Fibroblast of pulmonary artery (primary cell): Measurements from ENCODE around the gene ARHGEF40.

Experiments used
- DNase-seq: peaks from one replicate; pipeline ENCODE4 v3.0.0-alpha.2; 2010; ENCODE audit warnings: low read depth
- H3K4me3 ChIP-seq: replicated peaks from 2 replicates; pipeline ENCODE4 v1.5.1; 2011; ENCODE audit warnings: low read depth, mild to moderate bottlenecking, control low read depth, low read length, moderate library complexity
- TF ChIP-seq, protein P1 (sequence below): IDR thresholded peaks from 2 replicates; pipeline ENCODE4 v1.5.1; 2011; ENCODE audit warnings: mild to moderate bottlenecking, control low read depth, low read length, inconsistent platforms; ENCODE audit errors: missing control alignments

ARHGEF40 gene

DNA sequence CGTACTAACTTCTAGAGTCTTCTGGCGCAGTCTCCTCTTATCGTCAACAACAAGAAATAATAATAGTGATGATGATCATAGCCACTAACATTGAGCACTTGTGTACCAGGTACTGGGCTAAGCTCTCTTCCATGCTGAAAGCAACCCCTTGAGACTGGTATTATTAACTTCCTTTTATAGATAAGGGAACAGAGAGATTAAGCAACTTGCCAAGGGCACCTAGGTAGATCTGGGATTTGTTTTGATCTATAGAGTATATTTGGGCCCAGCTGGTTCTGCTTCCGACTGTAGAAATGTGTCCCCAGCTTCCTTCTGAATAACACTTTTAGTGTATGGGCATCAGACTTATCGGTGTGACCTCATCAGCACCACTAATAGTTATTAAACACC is 29.5 kb downstream of the ARHGEF40 start:
- H3K4me3 ChIP-seq, result no peak overlapping the region
- TF ChIP-seq, protein P1, sequence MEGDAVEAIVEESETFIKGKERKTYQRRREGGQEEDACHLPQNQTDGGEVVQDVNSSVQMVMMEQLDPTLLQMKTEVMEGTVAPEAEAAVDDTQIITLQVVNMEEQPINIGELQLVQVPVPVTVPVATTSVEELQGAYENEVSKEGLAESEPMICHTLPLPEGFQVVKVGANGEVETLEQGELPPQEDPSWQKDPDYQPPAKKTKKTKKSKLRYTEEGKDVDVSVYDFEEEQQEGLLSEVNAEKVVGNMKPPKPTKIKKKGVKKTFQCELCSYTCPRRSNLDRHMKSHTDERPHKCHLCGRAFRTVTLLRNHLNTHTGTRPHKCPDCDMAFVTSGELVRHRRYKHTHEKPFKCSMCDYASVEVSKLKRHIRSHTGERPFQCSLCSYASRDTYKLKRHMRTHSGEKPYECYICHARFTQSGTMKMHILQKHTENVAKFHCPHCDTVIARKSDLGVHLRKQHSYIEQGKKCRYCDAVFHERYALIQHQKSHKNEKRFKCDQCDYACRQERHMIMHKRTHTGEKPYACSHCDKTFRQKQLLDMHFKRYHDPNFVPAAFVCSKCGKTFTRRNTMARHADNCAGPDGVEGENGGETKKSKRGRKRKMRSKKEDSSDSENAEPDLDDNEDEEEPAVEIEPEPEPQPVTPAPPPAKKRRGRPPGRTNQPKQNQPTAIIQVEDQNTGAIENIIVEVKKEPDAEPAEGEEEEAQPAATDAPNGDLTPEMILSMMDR, result no peak
- no peak for DNase-seq

DNA sequence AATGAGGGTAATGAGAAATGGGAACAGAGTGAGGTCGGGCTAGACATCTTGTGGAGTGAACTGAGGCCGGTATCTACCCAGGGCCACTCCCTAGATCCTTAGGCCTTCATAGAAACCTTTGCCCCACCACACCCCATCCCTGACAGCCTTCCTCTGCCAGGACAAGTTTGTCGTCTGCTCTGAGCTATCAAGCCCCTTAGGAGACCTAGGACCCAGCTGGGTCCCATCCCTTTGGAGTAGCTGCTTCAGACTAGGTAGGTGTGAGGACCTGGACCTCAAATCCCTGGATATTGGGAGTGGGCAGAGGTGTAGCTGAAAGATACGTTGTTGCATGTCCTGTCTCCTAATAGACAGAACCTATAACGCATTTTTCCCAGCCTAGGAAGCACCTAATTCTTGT is 30.8 kb downstream of the ARHGEF40 start, which contains the start of gene TMEM253:
Gene TMEM253 (plus strand): TSS at position 136 of the 400 bp plus-strand sequence. CDS start 278 bp downstream, outside the sequence.
- TF ChIP-seq, protein P1, result no peak
- no peak within 1 kb of the TSS for H3K4me3 ChIP-seq
- no peak for DNase-seq

DNA sequence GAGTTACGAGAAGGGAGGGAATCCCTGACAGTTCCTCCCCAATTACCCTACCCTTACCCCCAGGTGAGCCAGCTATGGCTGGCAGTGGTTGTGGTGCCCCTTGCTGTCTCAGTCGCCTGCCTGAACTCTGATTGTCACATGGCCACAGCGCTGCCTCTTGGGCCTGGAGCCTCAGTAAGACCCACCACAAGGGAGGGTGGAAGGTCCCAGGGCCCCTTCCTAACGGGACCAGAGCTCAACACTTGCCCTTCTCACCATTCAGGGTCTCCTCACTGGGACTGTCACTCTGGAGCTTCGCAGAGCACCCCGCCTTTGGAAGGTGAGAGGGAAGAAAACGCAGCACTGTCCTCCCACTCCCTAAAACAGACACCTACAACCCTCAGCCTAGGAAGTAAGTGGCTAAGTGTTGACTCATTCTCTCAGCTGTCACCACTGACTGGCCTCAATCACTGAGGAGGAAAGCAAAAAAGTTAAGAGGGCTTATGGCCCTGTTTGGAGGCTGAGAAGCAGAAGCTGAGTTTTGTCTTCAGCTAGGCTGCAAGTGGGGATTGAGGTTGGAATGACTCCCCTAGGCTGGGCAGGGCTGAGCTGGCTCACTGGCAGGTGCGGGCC is 31.8 kb downstream of the ARHGEF40 start:
- TF ChIP-seq, protein P1, result no peak
- no peak overlapping the region for H3K4me3 ChIP-seq
- no peak for DNase-seq

- TF ChIP-seq, protein P1, result no peak
- H3K4me3 ChIP-seq, result peak overlapping the region; percentile 76
- no peak for DNase-seq
Measured at GRCh38 chr14:21102521-21103410, 32.7 kb downstream of the ARHGEF40 start.

DNA sequence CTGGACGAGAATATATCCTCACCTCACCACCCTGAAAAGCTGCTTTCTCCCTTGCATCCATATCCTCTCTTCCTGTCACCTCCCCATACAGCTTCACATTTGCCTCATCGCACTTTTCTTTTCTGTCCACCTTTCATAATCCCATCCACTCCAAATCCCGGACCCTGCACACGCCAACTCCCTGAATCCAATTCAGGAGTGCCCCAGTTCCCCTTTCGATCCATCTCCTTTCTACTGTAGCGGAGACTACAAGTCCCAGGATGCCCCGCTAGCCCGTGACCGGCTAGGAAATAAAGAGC is 33.3 kb downstream of the ARHGEF40 start:
- H3K4me3 ChIP-seq, result peak overlapping the region; percentile 76
- no peak for DNase-seq
- TF ChIP-seq, protein P1, result no peak

- H3K4me3 ChIP-seq, result peak overlapping the region; percentile 76
- TF ChIP-seq, protein P1, result peak; percentile 74
- DNase-seq, result peak; percentile 96
Measured at GRCh38 chr14:21103710-21104447, 33.8 kb downstream of the ARHGEF40 start.
